ENCODE results near the gene PLA2G2F. TPM values are rescaled to one million over a fixed set of nuclear protein-coding genes. Genes with fewer than 3 reads are reported as not detected.

Gene PLA2G2F
- polyA plus RNA-seq, 1 experiment = not detected

GRCh38 chr1:20187103-20187812 lies 48.1 kb downstream of the PLA2G2F start:
- CTCF ChIA-PET = interaction anchor here (0.8 to 1.8 kb wide), 3 partner anchors 210 to 269 kb away, joined by 3 to 6 read pairs (median 3); no protein-coding TSS in a partner anchor
- Histone ChIP-seq H3K4me3 (ENCODE audit: low read depth, low read length) (no peak overlapping the region), H3K27me3 (ENCODE audit: control insufficient read depth, insufficient read depth, low read length) (peaks cover 22% of the 10 kb centered on the region), H3K36me3 (ENCODE audit: control insufficient read depth, insufficient read depth, low read length) (no peaks in the 10 kb centered on the region)
- TF ChIP-seq CTCF (IDR thresholded peaks at IDR 0.05; ENCODE audit: insufficient read depth, low read depth, low read length) = no peak
- POLR2A ChIA-PET = no interaction called here
- no peak for DNase-seq (ENCODE audit: low read depth)

- no peak for DNase-seq (ENCODE audit: low read depth)
- TF ChIP-seq CTCF (IDR thresholded peaks at IDR 0.05; ENCODE audit: insufficient read depth, low read depth, low read length) = no peak
- Histone ChIP-seq H3K4me3 (ENCODE audit: low read depth, low read length) (no peak overlapping the region), H3K36me3 (ENCODE audit: control insufficient read depth, insufficient read depth, low read length) (no peaks in the 10 kb centered on the region), H3K27me3 (ENCODE audit: control insufficient read depth, insufficient read depth, low read length) (peaks cover 24% of the 10 kb centered on the region)
- CTCF ChIA-PET = interaction anchor here (1.8 kb wide), 1 partner anchor 270 kb away, joined by 6 read pairs; no protein-coding TSS in a partner anchor
- POLR2A ChIA-PET = no interaction called here
Measured at GRCh38 chr1:20187813-20188454, 48.8 kb downstream of the PLA2G2F start.

- POLR2A ChIA-PET = no interaction called here
Measured at GRCh38 chr1:20188455-20188817, 49.3 kb downstream of the PLA2G2F start.

GRCh38 chr1:20189664-20190063 lies 50.5 kb downstream of the PLA2G2F start:
- no peak for DNase-seq (ENCODE audit: low read depth)
- no peaks in the 10 kb centered on the region for H3K36me3 ChIP-seq (ENCODE audit: control insufficient read depth, insufficient read depth, low read length)
- no peak overlapping the region for H3K4me3 ChIP-seq (ENCODE audit: low read depth, low read length)
- POLR2A ChIA-PET = no interaction called here
- peaks cover 22% of the 10 kb centered on the region for H3K27me3 ChIP-seq (ENCODE audit: control insufficient read depth, insufficient read depth, low read length)
- CTCF ChIA-PET = interaction anchor here (1.2 kb wide), 1 partner anchor 24 kb away, joined by 4 read pairs; no protein-coding TSS in a partner anchor
- no peak for TF ChIP-seq CTCF (IDR thresholded peaks at IDR 0.05; ENCODE audit: insufficient read depth, low read depth, low read length)

More at GRCh38 chr1:20188455-20188817, 49.3 kb downstream of the PLA2G2F start:
- Histone ChIP-seq H3K4me3 (ENCODE audit: low read depth, low read length) (no peak overlapping the region), H3K36me3 (ENCODE audit: control insufficient read depth, insufficient read depth, low read length) (no peaks in the 10 kb centered on the region), H3K27me3 (ENCODE audit: control insufficient read depth, insufficient read depth, low read length) (peaks cover 25% of the 10 kb centered on the region)
- DNase-seq (ENCODE audit: low read depth) = no peak
- CTCF ChIA-PET = interaction anchor here (1.0 to 1.8 kb wide), 2 partner anchors 243 to 271 kb away, joined by 3 to 6 read pairs; no protein-coding TSS in a partner anchor
- no peak for TF ChIP-seq CTCF (IDR thresholded peaks at IDR 0.05; ENCODE audit: insufficient read depth, low read depth, low read length)

Measured in BJ (cell line).